Loucy (cell line): Measurements from ENCODE around the gene MICAL2.

Experiments
- H2AFZ ChIP-seq: fragments of 200-600 bp; sonication (generic); 2 replicates; pipeline ENCODE4 v1.6.0; 2016; ENCODE audit warnings: antibody characterized with exemption, mild to moderate bottlenecking, low read length, moderate library complexity
- H3F3A ChIP-seq: fragments of 200-600 bp; 2 replicates; pipeline ENCODE4 v1.6.0; 2016; ENCODE audit warnings: antibody characterized with exemption, low read depth, mild to moderate bottlenecking
- H3K27me3 ChIP-seq: fragments of 200-600 bp; sonication (generic); 2 replicates; pipeline ENCODE4 v1.6.1; 2014; ENCODE audit warnings: low read length, mild to moderate bottlenecking; ENCODE audit not compliant: insufficient read depth, poor library complexity, severe bottlenecking
- H3K36me3 ChIP-seq: fragments of 200-600 bp; sonication (generic); 2 replicates; pipeline ENCODE4 v1.6.1; 2016; ENCODE audit warnings: low read length; ENCODE audit not compliant: insufficient read depth
- H3K4me1 ChIP-seq: fragments of 200-600 bp; sonication (generic); 2 replicates; pipeline ENCODE4 v1.5.1; 2014; ENCODE audit warnings: low read length, mild to moderate bottlenecking; ENCODE audit not compliant: insufficient read depth, poor library complexity, severe bottlenecking
- H3K4me2 ChIP-seq: fragments of 200-600 bp; sonication (generic); 2 replicates; pipeline ENCODE4 v1.6.0; 2014; ENCODE audit warnings: antibody characterized with exemption, low read length, low read depth, mild to moderate bottlenecking; ENCODE audit not compliant: poor library complexity, severe bottlenecking
- H3K4me3 ChIP-seq: fragments of 200-600 bp; sonication (generic); 2 replicates; pipeline ENCODE4 v1.5.1; 2014; ENCODE audit warnings: low read length, mild to moderate bottlenecking, mixed read lengths; ENCODE audit not compliant: poor library complexity, severe bottlenecking
- H3K79me2 ChIP-seq: fragments of 200-600 bp; sonication (generic); 2 replicates; pipeline ENCODE4 v1.6.1; 2014; ENCODE audit warnings: low read length; ENCODE audit not compliant: insufficient read depth
- H3K9ac ChIP-seq: fragments of 200-600 bp; sonication (generic); 2 replicates; pipeline ENCODE4 v1.6.0; 2014; ENCODE audit warnings: mild to moderate bottlenecking, low read depth, low read length, moderate library complexity; ENCODE audit not compliant: poor library complexity, severe bottlenecking
- H3K9me2 ChIP-seq: fragments of 200-600 bp; sonication (generic); replicated peaks from 2 replicates; pipeline ENCODE4 v1.6.1; 2016; ENCODE audit warnings: low read depth, low read length, mixed read lengths
- H3K9me3 ChIP-seq: fragments of 200-600 bp; sonication (generic); 2 replicates; pipeline ENCODE4 v1.6.1; 2014; ENCODE audit warnings: mild to moderate bottlenecking, antibody characterized with exemption, low read length, low read depth; ENCODE audit not compliant: insufficient read depth
- H4K20me1 ChIP-seq: fragments of 200-600 bp; sonication (generic); 2 replicates; pipeline ENCODE4 v1.6.0; 2014; ENCODE audit warnings: antibody characterized with exemption, low read length, mild to moderate bottlenecking; ENCODE audit not compliant: insufficient read depth, poor library complexity, severe bottlenecking
- CTCF ChIP-seq: fragments of 200-600 bp; sonication (generic); conservative IDR thresholded peaks from 2 replicates; pipeline ENCODE4 v1.5.1; 2014; ENCODE audit warnings: mild to moderate bottlenecking, antibody characterized with exemption, low read length
- EZH2phosphoT487 ChIP-seq: fragments of 200-600 bp; IDR thresholded peaks from 2 replicates; pipeline ENCODE4 v1.6.1; 2018; ENCODE audit warnings: antibody characterized with exemption, mild to moderate bottlenecking, moderate library complexity, borderline replicate concordance

Gene MICAL2

GRCh38 chr11:12180257-12181205 lies 70.1 kb downstream of the MICAL2 start:
- H3K36me3 ChIP-seq = no peaks in the 10 kb centered on the region
- H3K4me1 ChIP-seq = peaks cover 19% of the 10 kb centered on the region
- H3K27me3 ChIP-seq = no peaks in the 10 kb centered on the region
- no peaks in the 10 kb centered on the region for H3K9me2 ChIP-seq
- TF ChIP-seq EZH2phosphoT487 = no peak
- TF ChIP-seq CTCF = no peak
- H3F3A ChIP-seq = no peaks in the 10 kb centered on the region
- no peak overlapping the region for H3K4me3 ChIP-seq
- no peak overlapping the region for H2AFZ ChIP-seq
- H4K20me1 ChIP-seq = no peaks in the 10 kb centered on the region
- H3K79me2 ChIP-seq = no peaks in the 10 kb centered on the region
- no peaks in the 10 kb centered on the region for H3K9me3 ChIP-seq
- no peak overlapping the region for H3K4me2 ChIP-seq
- H3K9ac ChIP-seq = no peak overlapping the region

GRCh38 chr11:12182302-12182675 lies 71.9 kb downstream of the MICAL2 start:
- Histone ChIP-seq H3K4me2 (no peak overlapping the region), H3K4me1 (peaks cover 26% of the 10 kb centered on the region), H3K9me2 (no peaks in the 10 kb centered on the region), H3K27me3 (no peaks in the 10 kb centered on the region), H2AFZ (no peak overlapping the region), H4K20me1 (no peaks in the 10 kb centered on the region), H3K36me3 (no peaks in the 10 kb centered on the region), H3F3A (no peaks in the 10 kb centered on the region), H3K79me2 (no peaks in the 10 kb centered on the region), H3K4me3 (no peak overlapping the region), H3K9ac (no peak overlapping the region), H3K9me3 (no peaks in the 10 kb centered on the region)
- TF ChIP-seq CTCF (no peak), EZH2phosphoT487 (no peak)

- Histone ChIP-seq H3K4me2 (no peak overlapping the region), H3K9ac (no peak overlapping the region)
Observed at GRCh38 chr11:12182676-12183541, 72.5 kb downstream of the MICAL2 start.

More at GRCh38 chr11:12182676-12183541, 72.5 kb downstream of the MICAL2 start:
- Histone ChIP-seq H2AFZ (no peak overlapping the region), H3K4me3 (no peak overlapping the region), H3K36me3 (no peaks in the 10 kb centered on the region), H3K9me3 (no peaks in the 10 kb centered on the region), H3K9me2 (no peaks in the 10 kb centered on the region), H3K79me2 (no peaks in the 10 kb centered on the region), H4K20me1 (no peaks in the 10 kb centered on the region), H3K27me3 (no peaks in the 10 kb centered on the region), H3F3A (no peaks in the 10 kb centered on the region), H3K4me1 (peaks cover 27% of the 10 kb centered on the region)
- TF ChIP-seq CTCF (no peak), EZH2phosphoT487 (no peak)
